ENCODE measurements around the gene USP17L28. TPM values are rescaled to one million over a fixed set of nuclear protein-coding genes. Genes with fewer than 3 reads are reported as not detected.
"Not testable (repeated sequence)": the region's sequence is repeated elsewhere in the genome, so short reads cannot be mapped to it uniquely, and the experiment has no call there.

Gene USP17L28
- total RNA-seq: not detected

GRCh38 chr4:9348593-9348992 is at the start of gene USP17L28:
TSS of gene USP17L28 (plus strand) at chr4:9348893. CDS start at chr4:9348893, 0 bp downstream.
- not testable (repeated sequence) for H3K36me3 ChIP-seq; H3K27me3 ChIP-seq; H3K4me1 ChIP-seq; H3K27ac ChIP-seq; DNase-seq (ENCODE audit: low spot score in 2 of 2); H3K4me3 ChIP-seq; H3K9me3 ChIP-seq
- WGBS: no CpG with 5 or more reads among the region's 15 CpGs

GRCh38 chr4:9324191-9324590 is 24.5 kb upstream of the USP17L28 start:
- not testable (repeated sequence) for H3K9me3 ChIP-seq; H3K4me3 ChIP-seq; H3K27ac ChIP-seq; H3K36me3 ChIP-seq; H3K4me1 ChIP-seq; H3K27me3 ChIP-seq; DNase-seq (ENCODE audit: low spot score in 2 of 2)
- 91% methylated on average over 5 of the region's 13 CpGs for WGBS

GRCh38 chr4:9324865-9325264 is 23.8 kb upstream of the USP17L28 start, which contains the start of gene USP17L24:
TSS of gene USP17L24 (plus strand) at chr4:9325165. CDS start at chr4:9325165, 0 bp downstream.
- not testable (repeated sequence) for H3K36me3 ChIP-seq; DNase-seq (ENCODE audit: low spot score in 2 of 2); H3K27me3 ChIP-seq; H3K27ac ChIP-seq; H3K4me3 ChIP-seq; H3K9me3 ChIP-seq; H3K4me1 ChIP-seq
- WGBS: no CpG with 5 or more reads among the region's 15 CpGs

- DNase-seq (ENCODE audit: low spot score in 2 of 2): not testable (repeated sequence)
- no CpG with 5 or more reads among the region's 15 CpGs for WGBS
These were observed 19.1 kb upstream of the USP17L28 start, which contains the start of gene USP17L25 for GRCh38 chr4:9329611-9330010. TSS of gene USP17L25 (plus strand) at chr4:9329911. CDS start at chr4:9329911, 0 bp downstream.

GRCh38 chr4:9334358-9334757 is 14.3 kb upstream of the USP17L28 start, which contains the start of gene USP17L26:
TSS of gene USP17L26 (plus strand) at chr4:9334658. CDS start at chr4:9334658, 0 bp downstream.
- not testable (repeated sequence) for H3K27me3 ChIP-seq; H3K36me3 ChIP-seq; H3K4me1 ChIP-seq; H3K27ac ChIP-seq; H3K9me3 ChIP-seq; DNase-seq (ENCODE audit: low spot score in 2 of 2); H3K4me3 ChIP-seq
- no CpG with 5 or more reads among the region's 15 CpGs for WGBS

More at GRCh38 chr4:9329611-9330010, 19.1 kb upstream of the USP17L28 start, which contains the start of gene USP17L25:
- H3K9me3 ChIP-seq, H3K4me1 ChIP-seq, H3K36me3 ChIP-seq, H3K27ac ChIP-seq, H3K27me3 ChIP-seq, H3K4me3 ChIP-seq: not testable (repeated sequence)

GRCh38 chr4:9339103-9339502 is 9.6 kb upstream of the USP17L28 start, which contains the start of gene USP17L5:
TSS of gene USP17L5 (plus strand) at chr4:9339403. CDS start at chr4:9339403, 0 bp downstream.
- H3K9me3 ChIP-seq; DNase-seq (ENCODE audit: low spot score in 2 of 2); H3K4me1 ChIP-seq; H3K27ac ChIP-seq; H3K36me3 ChIP-seq; H3K4me3 ChIP-seq; H3K27me3 ChIP-seq: not testable (repeated sequence)
- no CpG with 5 or more reads among the region's 15 CpGs for WGBS

DNA sequence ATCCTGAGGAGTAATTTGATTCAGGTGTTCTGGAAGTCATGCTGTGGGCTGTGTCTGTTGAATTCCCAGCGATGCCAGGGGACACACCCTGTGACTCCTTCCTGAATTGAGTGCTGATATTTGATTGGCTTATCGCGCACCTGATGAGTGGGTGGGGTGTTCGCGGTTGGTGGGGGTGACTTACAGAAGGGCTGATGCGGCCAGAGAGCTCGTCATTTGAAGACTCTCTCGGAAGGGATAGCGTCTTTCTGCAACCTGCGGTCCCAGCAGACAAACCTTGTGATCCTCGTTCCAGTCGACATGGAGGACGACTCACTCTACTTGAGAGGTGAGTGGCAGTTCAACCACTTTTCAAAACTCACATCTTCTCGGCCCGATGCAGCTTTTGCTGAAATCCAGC is 4.8 kb upstream of the USP17L28 start, which contains the start of gene USP17L27:
Gene USP17L27, plus strand, starts transcription at position 301 of the 400 bp plus-strand sequence. Its CDS starts 0 bp downstream, at position 301.
- H3K4me1 ChIP-seq; H3K9me3 ChIP-seq; H3K4me3 ChIP-seq; H3K27me3 ChIP-seq; H3K36me3 ChIP-seq; H3K27ac ChIP-seq; DNase-seq (ENCODE audit: low spot score in 2 of 2): not testable (repeated sequence)
- no CpG with 5 or more reads among the region's 15 CpGs for WGBS

GRCh38 chr4:9350866-9351265 is 2.2 kb downstream of the USP17L28 start:
- DNase-seq (ENCODE audit: low spot score in 2 of 2); H3K9me3 ChIP-seq: not testable (repeated sequence)
- no CpG with 5 or more reads among the region's 18 CpGs for WGBS

GRCh38 chr4:9353338-9353737 is 4.6 kb downstream of the USP17L28 start, which contains the start of gene USP17L29:
TSS of gene USP17L29 (plus strand) at chr4:9353638. CDS start at chr4:9353638, 0 bp downstream.
- not testable (repeated sequence) for H3K27ac ChIP-seq; H3K36me3 ChIP-seq; H3K4me3 ChIP-seq; DNase-seq (ENCODE audit: low spot score in 2 of 2); H3K9me3 ChIP-seq; H3K4me1 ChIP-seq; H3K27me3 ChIP-seq
- WGBS: no CpG with 5 or more reads among the region's 15 CpGs

More at GRCh38 chr4:9350866-9351265, 2.2 kb downstream of the USP17L28 start:
- not testable (repeated sequence) for H3K4me1 ChIP-seq, H3K4me3 ChIP-seq, H3K27ac ChIP-seq, H3K27me3 ChIP-seq, H3K36me3 ChIP-seq

GRCh38 chr4:9362829-9363228 is 14.1 kb downstream of the USP17L28 start, which contains the start of gene USP17L30:
TSS of gene USP17L30 (plus strand) at chr4:9363129. CDS start at chr4:9363129, 0 bp downstream.
- not testable (repeated sequence) for H3K36me3 ChIP-seq; H3K27me3 ChIP-seq; H3K4me1 ChIP-seq; H3K27ac ChIP-seq; DNase-seq (ENCODE audit: low spot score in 2 of 2); H3K9me3 ChIP-seq; H3K4me3 ChIP-seq
- WGBS: no CpG with 5 or more reads among the region's 15 CpGs

DNA sequence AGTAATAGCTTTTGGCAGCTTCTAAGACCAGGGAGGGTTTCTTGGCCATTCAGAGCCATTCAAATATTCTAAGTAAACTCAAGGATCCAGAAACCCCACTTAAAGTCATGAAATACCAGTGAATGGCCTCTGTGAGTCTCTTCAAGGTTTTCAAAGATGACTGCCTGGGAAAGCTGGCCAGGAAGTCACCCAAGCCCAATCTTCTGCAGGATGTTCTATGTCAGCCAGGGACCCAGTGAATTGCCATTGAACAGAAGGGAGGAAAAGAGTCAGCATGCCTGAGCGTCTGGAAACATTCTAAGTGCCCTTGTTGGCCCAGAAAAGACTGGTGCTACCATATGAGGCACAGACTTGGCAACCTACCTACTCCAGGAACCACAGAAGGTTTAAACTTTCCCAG is 31.2 kb downstream of the USP17L28 start:
- not testable (repeated sequence) for H3K4me3 ChIP-seq; H3K27me3 ChIP-seq; H3K27ac ChIP-seq; H3K4me1 ChIP-seq; H3K36me3 ChIP-seq; H3K9me3 ChIP-seq; DNase-seq (ENCODE audit: low spot score in 2 of 2)
- WGBS: no CpG with 5 or more reads among the region's 1 CpG
